Measurements from ENCODE around the gene MLX.

DNA sequence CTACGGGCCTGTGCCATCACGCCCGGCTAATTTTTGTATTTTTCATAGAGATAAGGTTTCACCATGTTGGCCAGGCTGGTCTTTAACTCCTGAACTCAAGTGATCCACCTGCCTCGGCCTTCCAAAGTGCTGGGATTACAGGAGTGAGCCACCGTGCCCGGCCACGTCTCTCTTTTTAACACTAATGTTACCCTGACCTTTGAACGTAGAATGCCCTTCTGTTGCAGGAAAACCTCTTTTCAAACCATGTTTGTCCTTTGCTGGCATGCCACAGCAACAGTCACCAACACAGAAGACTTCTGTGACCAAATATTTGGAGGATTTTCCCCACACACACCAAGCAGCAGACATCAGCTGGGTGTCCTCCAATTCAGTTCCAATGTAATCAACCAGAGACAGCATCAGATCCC, 22.0 kb upstream of the MLX start:
- TF ChIP-seq, protein P1, sequence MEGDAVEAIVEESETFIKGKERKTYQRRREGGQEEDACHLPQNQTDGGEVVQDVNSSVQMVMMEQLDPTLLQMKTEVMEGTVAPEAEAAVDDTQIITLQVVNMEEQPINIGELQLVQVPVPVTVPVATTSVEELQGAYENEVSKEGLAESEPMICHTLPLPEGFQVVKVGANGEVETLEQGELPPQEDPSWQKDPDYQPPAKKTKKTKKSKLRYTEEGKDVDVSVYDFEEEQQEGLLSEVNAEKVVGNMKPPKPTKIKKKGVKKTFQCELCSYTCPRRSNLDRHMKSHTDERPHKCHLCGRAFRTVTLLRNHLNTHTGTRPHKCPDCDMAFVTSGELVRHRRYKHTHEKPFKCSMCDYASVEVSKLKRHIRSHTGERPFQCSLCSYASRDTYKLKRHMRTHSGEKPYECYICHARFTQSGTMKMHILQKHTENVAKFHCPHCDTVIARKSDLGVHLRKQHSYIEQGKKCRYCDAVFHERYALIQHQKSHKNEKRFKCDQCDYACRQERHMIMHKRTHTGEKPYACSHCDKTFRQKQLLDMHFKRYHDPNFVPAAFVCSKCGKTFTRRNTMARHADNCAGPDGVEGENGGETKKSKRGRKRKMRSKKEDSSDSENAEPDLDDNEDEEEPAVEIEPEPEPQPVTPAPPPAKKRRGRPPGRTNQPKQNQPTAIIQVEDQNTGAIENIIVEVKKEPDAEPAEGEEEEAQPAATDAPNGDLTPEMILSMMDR (conservative IDR thresholded peaks at IDR 0.05; ENCODE audit: low read length): no peak
- TF ChIP-seq EZH2phosphoT487 (IDR thresholded peaks at IDR 0.05; ENCODE audit: borderline replicate concordance): no peak
